ENCODE measurements around the gene UBL7.

The UBL7 gene

DNA sequence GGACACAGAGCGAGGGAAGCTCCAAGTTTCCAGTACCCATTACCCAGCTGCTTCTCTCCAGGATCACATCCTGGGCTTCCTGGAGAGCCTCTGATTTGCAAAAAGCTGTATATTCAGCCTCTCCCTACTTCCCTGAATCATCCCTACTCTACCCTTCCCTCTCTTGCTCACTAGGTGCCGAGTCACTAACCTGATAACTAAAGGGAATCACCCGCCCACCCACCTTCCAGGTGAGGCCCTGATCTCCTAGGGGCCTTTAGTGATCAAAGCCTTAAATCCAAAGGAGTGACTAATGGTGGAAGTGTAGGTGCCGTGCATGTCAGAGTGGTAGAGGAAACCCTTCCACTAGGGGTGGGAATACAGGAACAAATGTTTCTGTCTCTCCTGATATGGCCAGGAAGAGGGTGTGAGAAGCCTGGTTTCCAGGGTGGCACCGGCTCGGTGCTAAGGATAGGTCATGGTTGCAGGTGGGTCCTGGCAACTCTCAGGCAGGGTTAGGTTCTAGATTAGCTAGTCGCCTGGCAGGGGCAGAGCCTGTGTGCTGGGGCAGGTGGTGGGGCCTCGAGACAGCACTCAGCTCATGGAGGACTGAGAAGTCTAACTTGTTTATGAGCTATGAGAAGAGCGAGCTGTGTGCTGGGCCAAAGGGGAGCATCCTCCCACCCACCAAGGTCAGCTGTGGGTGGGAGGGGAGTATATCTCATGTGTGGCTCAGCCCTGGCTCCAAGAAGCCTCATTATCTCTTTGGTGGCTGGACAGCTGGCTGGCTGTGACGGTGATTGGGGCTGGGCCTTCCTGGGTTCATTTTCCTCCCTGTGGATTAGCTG is 37.3 kb downstream of the UBL7 start:
- DNase-seq (ENCODE audit: low spot score): peak; percentile 86

DNA sequence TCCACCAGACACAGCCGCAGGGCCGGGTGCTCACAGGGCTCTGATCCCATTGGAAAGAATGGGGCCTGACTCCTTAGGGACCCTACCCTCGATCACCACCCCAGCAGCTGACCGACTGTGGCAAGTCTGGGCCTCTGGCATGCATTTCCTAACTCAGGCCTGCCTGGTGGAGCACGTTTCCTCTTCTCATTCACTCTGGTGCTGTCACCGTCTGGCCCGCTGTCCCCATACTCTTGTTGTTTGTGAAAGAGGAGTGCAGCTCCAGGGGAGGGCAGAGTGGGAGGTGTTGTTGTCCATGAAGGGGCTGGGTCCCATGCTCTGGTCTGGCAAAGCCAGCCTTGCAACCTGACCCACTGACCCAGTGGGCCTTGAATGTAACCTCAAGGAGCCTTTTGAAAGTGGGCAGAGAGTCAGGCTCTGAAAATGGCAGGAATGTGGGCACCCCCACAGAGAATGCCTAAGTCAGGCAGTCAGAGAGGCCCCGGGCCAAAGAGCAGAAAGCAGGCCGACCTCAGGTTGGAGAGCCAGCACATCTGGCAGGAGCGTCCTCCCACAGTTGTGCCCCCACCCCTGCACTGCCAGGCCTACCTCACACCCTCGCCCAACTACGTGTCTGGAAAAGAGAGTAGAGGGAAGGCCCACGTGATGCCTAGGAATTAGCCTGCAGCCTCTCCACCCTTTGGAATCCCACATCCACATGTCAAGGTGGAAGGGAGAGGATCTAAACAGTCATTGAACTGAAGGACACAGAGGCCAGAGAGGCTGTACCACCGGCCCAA is 38.1 kb downstream of the UBL7 start:
- peak; percentile 95 for DNase-seq (ENCODE audit: low spot score)

DNA sequence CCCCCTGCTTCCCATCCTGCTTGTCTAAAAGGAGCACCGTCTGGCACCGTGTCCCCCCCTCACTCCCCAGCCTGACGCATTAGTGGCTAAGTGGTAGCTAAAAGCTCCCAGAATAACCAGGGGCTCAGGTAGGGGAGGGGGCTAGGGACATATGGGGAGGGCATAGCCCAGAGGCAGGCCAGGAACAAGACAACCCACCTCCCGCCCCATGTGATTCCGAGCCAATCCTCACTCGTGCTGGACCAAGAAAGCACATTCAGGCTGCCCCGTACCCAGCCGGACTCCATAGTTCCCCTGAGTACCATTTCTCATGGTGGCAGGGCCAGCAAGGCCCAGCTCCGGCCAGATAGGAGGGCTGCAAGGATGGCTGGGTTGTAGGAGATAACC is 38.7 kb downstream of the UBL7 start:
- DNase-seq (ENCODE audit: low spot score): no peak

DNA sequence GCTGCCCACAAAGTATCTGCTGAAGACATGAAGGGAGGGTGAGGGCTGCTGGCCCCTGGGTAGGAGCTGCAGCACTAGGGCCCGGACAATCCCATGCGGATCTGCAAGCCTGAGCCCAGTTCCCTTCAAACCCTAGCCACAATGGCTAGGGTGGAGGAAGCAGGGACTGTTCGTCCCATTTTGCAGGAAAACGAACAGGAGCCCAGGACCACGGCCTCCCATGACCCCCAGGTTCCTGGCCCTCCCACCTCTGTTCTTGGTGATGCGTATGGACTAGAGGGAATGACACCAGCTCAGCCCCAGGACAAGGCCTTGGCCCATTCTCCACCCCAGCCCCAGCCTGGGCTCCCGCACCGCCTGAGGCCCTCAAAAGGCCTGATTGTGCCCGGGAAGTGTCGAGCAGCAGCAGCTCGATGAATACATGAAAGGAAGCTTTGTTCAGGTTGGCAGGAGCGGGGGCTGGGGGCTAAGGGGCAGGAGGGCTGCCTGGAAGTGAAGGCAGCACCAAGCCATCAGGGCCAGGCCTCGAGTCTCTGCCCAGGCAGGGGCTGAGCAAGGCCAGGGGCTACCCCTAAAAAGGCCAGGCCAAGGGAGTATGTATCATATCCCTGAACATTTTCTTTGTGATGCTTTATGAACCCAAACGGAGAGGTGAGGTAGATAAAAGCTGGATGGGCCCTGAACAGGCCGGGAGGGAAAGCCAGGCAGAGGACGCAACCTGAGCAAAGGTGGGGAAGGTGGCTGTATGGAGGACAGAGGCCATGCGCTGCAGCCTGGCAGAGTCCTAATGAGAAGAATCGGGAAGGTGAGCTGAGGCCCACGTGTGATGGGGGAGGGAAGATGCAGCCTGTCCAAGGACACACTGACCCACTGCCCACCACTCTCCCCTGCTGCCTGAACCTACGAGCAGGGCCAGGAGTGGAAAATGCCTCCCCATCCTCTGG is 39.4 kb downstream of the UBL7 start:
- DNase-seq (ENCODE audit: low spot score): no peak

DNA sequence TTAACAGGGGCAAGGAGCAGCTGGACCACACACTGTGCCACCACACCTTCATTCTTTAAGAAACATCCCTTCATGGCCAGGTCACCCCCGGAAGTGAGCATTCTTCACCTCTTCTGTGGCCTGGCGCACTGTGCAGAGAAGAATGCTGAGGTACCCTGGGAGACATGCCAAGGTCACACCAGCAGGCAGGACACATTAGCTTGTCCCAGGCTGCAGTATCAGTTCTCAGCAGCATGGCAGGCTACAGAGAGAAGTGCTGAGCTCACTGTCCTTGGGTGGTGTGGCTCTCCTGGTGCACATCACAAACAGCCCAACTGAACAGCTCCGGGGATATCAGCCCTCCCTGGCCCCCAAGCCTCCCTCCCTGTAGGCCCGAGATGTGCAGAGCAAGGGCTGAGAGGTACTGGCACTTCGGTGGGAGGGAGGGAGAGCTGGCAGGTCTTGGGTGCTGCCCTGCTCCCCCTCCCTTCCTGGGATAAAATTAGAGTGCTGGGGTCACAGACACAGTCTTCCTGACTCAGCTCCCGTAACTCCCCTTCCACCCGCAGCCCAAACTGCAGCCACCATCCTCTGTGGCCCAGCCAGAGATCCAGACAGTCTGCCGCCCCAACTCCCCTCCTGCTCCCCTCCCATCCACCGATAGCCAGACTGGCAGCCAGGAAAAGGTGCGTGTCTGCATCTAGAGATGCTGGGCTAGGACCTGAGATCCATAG is 40.6 kb downstream of the UBL7 start:
- peak; percentile 84 for DNase-seq (ENCODE audit: low spot score)

GRCh38 chr15:74419432-74419831 is 41.5 kb downstream of the UBL7 start:
- no peak for DNase-seq (ENCODE audit: low spot score)

DNA sequence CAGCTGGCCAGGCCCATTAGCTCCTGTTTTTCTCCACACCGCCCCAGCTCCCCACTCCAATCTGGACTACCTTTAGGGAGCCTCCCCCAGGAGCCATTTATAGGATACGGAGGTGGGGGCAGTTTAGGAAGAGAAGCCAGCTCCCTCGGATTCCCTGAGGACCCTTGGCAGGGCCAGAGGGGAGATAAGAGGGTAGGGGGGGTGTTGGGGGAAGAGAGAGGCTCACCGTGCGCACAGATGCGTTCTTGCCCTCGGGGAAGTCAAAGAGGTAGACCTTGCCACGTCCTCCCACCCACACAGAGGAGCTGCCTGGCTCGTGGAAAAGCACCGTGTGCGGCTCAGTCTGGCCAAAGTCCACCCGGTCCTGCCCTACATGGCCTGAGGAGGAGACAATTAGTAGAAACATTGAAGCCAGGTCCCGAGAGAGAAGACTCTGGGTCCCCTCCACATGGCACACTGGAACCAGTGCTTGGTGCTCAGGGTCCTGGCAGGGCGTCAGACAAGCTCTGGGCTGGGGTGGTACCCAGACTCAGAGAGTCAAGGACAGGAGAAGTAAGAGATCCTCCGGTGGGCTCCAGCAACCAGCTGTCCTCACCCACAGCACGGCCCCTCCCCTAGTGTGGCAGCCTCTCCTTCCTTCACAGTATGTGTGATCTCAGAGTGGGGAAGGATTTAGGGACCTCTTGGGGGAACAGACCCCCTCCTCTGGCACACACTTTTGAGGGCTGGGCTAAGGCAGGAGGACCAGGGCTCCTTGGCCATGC is 42.2 kb downstream of the UBL7 start:
- DNase-seq (ENCODE audit: low spot score): no peak

DNA sequence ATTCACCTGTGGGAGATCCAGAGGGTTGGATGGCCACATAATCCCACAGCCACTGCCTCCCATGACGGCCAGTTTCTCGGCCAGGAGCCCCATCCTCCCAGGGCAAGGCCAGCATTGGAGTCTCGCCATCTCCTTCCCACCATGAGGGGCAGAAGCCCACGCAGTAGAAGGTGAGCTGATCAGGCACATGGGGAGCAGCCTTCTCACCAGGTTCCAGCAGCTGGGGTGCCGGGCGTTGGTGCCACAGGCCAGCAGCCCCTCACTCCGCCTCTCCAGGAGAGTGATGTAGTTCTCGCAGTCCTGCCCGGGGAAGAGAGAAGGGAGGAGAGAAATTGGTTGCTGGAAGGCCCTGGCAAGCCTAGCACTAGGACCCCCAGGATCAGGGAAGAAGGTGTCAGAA is 43.3 kb downstream of the UBL7 start:
- no peak for DNase-seq (ENCODE audit: low spot score)

GRCh38 chr15:74417225-74417624 is 43.7 kb downstream of the UBL7 start:
- peak; percentile 41 for DNase-seq (ENCODE audit: low spot score)

- DNase-seq (ENCODE audit: low spot score): no peak
These were observed 44.7 kb downstream of the UBL7 start for GRCh38 chr15:74415966-74416916.

- DNase-seq (ENCODE audit: low spot score): no peak
These were observed 46.2 kb downstream of the UBL7 start for GRCh38 chr15:74414603-74415338.

- no peak for DNase-seq (ENCODE audit: low spot score)
These were observed 46.8 kb downstream of the UBL7 start for GRCh38 chr15:74414081-74414580.

DNA sequence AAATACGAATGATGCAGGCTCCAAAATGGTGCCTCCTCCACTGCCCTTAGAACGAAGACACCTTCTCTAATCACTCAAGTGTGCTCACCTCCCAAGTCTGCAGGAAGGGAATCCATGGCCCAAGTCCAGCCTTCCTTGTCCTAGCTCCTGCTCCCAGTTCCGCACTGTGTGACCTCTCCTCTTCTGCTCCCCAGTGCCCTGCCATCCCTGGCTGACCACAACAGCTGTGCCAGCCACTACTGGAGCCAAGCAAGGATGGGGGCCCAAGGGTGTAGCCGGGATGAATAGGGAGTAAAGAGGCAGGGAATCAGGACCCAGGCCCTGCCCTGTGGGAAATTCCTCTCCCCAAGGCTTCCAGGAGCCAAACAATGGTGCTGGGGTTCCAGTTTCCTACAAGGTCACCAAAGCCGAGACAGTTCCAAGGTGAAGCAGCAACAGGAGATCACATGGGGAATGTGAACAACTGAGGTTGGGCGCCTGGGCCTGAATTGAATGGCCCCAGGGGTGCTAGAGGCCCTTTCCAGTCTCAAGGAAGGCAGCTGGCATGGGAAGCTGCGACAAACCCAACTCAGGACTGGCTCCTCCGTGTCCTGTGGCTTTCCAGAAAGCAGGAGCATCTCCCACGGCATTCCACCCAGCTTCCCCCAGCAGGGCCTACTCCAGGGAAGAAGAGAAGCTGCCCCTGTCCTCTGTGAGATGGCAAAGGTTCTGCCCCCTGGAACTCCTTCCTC is 47.4 kb downstream of the UBL7 start:
- no peak for DNase-seq (ENCODE audit: low spot score)

- no peak for DNase-seq (ENCODE audit: low spot score)
These were observed 48.8 kb downstream of the UBL7 start for GRCh38 chr15:74412159-74412558.

- DNase-seq (ENCODE audit: low spot score): no peak
These were observed 49.3 kb downstream of the UBL7 start for GRCh38 chr15:74411686-74412085.

- no peak for DNase-seq (ENCODE audit: low spot score)
These were observed 50.5 kb downstream of the UBL7 start for GRCh38 chr15:74410502-74410901.

DNA sequence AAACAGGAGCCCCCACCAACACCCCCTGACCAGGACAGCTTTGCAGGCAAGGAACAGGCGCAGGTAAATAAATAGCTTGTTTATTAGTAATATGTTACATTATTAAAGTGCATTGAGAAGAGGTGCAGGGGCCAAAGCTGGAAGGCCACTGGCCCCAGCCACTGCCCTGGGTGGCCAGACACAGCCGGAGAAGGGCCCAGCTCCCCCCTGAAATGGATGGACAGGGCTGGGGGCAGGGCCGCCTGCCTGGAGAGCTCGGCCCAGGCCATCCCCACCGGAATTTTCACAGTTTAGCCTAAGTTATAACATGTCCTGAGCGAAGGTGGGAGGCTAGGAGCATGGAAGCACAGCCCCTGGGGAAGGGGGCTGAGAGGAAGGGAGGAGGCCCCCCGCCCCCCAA is 51.7 kb downstream of the UBL7 start:
- DNase-seq (ENCODE audit: low spot score): no peak

DNA sequence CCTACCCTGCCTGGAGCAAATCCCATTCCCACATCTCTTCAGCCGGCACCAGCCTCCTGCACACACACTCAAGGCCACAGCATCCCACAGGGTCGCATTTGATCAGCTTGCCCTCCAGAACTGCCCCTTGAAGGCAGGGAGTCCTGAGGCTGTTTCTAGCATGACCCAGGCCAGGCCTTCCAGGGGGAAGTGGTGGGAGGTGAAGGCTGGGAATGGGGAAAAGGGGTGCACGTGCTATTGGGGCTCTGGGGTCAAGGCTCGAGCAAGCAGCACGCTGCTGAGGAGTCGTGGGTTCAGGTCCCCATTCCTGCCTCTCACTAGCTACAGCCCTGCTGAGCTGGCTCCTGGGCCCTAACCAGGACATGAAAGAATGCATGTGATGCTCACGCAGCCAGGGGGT is 52.1 kb downstream of the UBL7 start:
- DNase-seq (ENCODE audit: low spot score): no peak

All from kidney tubule cell (primary cell).